ENCODE data around the gene AIPL1.

The AIPL1 gene

DNA sequence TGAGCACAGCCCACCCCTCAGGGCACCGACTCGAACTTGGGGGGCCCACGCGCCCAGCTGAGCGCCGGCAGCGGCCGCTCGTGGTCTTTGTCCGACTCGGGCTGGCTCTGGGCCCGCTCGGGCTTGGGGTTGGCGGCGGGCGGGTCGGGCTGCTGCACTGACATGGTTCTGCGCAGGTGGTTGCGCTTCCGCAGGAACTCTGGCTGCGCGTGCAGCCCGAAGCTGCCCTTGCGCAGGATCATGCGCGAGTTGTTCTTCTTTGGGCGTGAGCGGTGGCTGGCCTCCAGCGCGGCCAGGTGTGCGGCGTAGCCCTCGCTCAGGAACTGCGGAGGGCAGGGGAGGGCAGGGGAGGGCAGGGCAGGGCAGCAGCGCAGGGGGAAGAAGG lies 20.4 kb upstream of the AIPL1 start:
- H3K9me3 ChIP-seq (ENCODE audit: control insufficient read depth, low read length): no peaks in the 10 kb centered on the region
- peaks cover 17% of the 10 kb centered on the region for H3K27me3 ChIP-seq (replicated peaks; ENCODE audit: control insufficient read depth, insufficient read depth, low read length)
- no peak overlapping the region for H3K9ac ChIP-seq (ENCODE audit: low read length)
- peak; percentile 15 for DNase-seq (ENCODE audit: low read depth)
- no peak overlapping the region for H3K4me3 ChIP-seq (ENCODE audit: low read length)
- H3K36me3 ChIP-seq (ENCODE audit: control insufficient read depth, insufficient read depth, low read length, severe bottlenecking): no peaks in the 10 kb centered on the region
- peaks cover 11% of the 10 kb centered on the region for H3K4me1 ChIP-seq (ENCODE audit: control insufficient read depth, insufficient read depth, low read length)

DNA sequence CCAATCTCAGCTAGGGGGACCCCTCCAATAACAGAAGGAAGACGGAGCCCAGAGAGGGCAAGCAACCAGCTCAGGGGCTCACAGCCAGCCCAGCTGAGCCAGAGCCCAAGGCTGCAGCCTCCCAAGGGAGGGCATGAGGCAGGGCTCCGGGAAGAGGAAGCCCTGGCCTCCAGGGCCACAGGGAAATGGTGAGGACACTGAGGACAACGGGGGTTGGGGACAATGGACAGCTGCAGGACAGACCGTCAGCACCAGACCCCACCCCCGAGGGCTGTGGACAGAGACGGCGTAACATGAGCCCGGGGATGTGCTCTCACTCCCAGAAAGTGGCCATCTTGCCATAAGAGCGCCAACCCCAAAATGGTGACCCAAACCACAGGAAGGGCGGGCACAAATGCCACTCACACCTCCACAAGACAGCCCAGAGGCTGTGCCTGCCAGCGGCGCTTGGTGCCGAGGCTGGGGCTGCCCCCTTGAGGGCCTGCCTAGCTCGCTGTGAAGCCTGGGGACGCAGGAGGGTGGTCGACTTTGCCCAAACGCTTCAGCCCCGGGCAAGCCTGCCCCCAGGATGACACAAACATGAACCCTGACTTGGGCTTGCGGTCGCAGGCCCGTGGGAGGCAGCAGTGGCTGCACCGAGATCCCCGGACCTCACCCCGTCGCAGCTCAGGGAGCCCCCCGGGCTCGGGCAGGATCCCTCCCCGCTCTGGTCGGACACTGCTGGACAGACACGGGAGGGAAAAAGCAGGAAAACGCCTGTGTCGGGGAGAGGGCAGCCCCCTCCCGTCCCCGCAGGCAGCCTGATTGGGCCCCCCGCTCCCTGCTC lies 19.8 kb upstream of the AIPL1 start:
- H3K4me3 ChIP-seq (ENCODE audit: low read length): no peak overlapping the region
- no peak for DNase-seq (ENCODE audit: low read depth)
- H3K9me3 ChIP-seq (ENCODE audit: control insufficient read depth, low read length): no peaks in the 10 kb centered on the region
- H3K9ac ChIP-seq (ENCODE audit: low read length): no peak overlapping the region
- H3K36me3 ChIP-seq (ENCODE audit: control insufficient read depth, insufficient read depth, low read length, severe bottlenecking): no peaks in the 10 kb centered on the region
- peaks cover 11% of the 10 kb centered on the region for H3K4me1 ChIP-seq (ENCODE audit: control insufficient read depth, insufficient read depth, low read length)
- peaks cover 17% of the 10 kb centered on the region for H3K27me3 ChIP-seq (replicated peaks; ENCODE audit: control insufficient read depth, insufficient read depth, low read length)

- H3K9ac ChIP-seq (ENCODE audit: low read length): no peak overlapping the region
- H3K27me3 ChIP-seq (replicated peaks; ENCODE audit: control insufficient read depth, insufficient read depth, low read length): peaks cover 17% of the 10 kb centered on the region
- no peak overlapping the region for H3K4me3 ChIP-seq (ENCODE audit: low read length)
- H3K4me1 ChIP-seq (ENCODE audit: control insufficient read depth, insufficient read depth, low read length): peaks cover 11% of the 10 kb centered on the region
- H3K9me3 ChIP-seq (ENCODE audit: control insufficient read depth, low read length): no peaks in the 10 kb centered on the region
- DNase-seq (ENCODE audit: low read depth): no peak
- no peaks in the 10 kb centered on the region for H3K36me3 ChIP-seq (ENCODE audit: control insufficient read depth, insufficient read depth, low read length, severe bottlenecking)
Measured at GRCh38 chr17:6453279-6454024, 18.5 kb upstream of the AIPL1 start.

- Histone ChIP-seq H3K9me3 (ENCODE audit: control insufficient read depth, low read length) (no peaks in the 10 kb centered on the region), H3K9ac (ENCODE audit: low read length) (no peak overlapping the region), H3K4me1 (ENCODE audit: control insufficient read depth, insufficient read depth, low read length) (peaks cover 11% of the 10 kb centered on the region), H3K36me3 (ENCODE audit: control insufficient read depth, insufficient read depth, low read length, severe bottlenecking) (no peaks in the 10 kb centered on the region), H3K27me3 (replicated peaks; ENCODE audit: control insufficient read depth, insufficient read depth, low read length) (peaks cover 17% of the 10 kb centered on the region), H3K4me3 (ENCODE audit: low read length) (no peak overlapping the region)
- DNase-seq (ENCODE audit: low read depth): no peak
Measured at GRCh38 chr17:6452471-6453266, 17.7 kb upstream of the AIPL1 start.

DNA sequence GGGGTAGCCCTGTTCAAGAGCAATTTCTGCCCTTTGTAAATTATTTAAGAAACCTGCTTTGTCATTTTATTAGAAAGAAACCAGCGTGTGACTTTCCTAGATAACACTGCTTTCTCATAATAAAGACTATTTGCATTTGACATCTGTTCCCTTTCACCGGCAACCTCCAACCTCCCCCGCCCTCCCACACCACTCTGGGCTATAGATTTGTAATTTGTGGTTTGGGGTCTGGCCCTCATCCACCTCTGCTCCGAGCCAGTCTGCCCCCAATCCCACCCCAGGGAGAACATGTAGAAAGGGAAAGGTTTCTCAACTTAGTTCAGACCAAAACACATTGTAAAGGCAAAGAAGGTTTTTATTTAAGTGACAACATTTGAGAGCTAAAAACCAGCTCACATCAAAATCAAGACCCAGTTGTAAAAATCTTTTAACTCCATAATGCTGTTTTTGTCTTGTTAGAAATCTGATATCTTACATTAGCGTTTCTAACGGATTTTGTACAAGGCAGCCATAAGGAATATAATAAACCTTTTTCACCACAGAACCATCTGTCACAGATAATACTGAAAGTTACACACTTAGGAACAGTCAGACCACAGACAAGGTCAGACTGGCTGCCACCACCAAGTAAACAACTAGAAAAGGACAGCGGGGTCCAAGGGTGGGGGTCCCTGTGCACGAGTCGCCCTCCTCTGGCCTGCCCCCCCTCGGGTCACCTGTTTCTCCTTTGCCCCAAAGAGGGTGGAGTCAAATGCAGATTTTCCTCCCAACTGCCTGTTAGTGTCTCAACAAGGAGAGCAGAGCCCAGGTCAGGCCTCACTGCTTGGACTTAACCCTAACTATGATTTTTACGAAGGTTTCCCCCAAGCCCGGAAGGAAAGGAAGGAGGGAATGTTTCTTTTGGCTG lies 16.3 kb upstream of the AIPL1 start:
- H3K4me1 ChIP-seq (ENCODE audit: control insufficient read depth, insufficient read depth, low read length): peaks cover 4% of the 10 kb centered on the region
- no peaks in the 10 kb centered on the region for H3K36me3 ChIP-seq (ENCODE audit: control insufficient read depth, insufficient read depth, low read length, severe bottlenecking)
- no peak overlapping the region for H3K4me3 ChIP-seq (ENCODE audit: low read length)
- H3K9me3 ChIP-seq (ENCODE audit: control insufficient read depth, low read length): no peaks in the 10 kb centered on the region
- H3K9ac ChIP-seq (ENCODE audit: low read length): no peak overlapping the region
- DNase-seq (ENCODE audit: low read depth): no peak
- H3K27me3 ChIP-seq (replicated peaks; ENCODE audit: control insufficient read depth, insufficient read depth, low read length): peaks cover 12% of the 10 kb centered on the region

DNA sequence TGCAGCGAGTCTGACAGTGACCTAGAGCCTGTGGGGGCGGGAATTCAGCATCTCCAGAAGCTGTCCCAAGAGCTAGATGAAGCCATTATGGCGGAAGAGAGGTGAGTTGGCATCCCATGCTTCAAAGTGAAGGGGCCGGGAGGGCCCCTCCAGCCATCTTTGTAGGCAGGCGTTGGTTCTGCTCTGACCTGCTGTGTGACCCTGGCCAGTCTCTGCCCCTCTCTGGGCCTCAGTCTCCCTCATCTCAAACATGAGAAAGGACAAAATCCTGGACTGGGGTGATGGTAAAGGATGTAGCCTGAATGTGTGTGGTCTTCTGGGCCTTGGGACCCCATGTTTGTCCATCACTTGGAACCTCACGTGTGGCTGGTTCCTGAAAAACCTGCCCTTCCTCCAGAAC lies 14.4 kb upstream of the AIPL1 start:
- no peak overlapping the region for H3K4me3 ChIP-seq (ENCODE audit: low read length)
- H3K27me3 ChIP-seq (replicated peaks; ENCODE audit: control insufficient read depth, insufficient read depth, low read length): peaks cover under 1% of the 10 kb centered on the region
- H3K36me3 ChIP-seq (ENCODE audit: control insufficient read depth, insufficient read depth, low read length, severe bottlenecking): no peaks in the 10 kb centered on the region
- H3K9ac ChIP-seq (ENCODE audit: low read length): no peak overlapping the region
- no peak for DNase-seq (ENCODE audit: low read depth)
- no peaks in the 10 kb centered on the region for H3K4me1 ChIP-seq (ENCODE audit: control insufficient read depth, insufficient read depth, low read length)
- no peaks in the 10 kb centered on the region for H3K9me3 ChIP-seq (ENCODE audit: control insufficient read depth, low read length)

DNA sequence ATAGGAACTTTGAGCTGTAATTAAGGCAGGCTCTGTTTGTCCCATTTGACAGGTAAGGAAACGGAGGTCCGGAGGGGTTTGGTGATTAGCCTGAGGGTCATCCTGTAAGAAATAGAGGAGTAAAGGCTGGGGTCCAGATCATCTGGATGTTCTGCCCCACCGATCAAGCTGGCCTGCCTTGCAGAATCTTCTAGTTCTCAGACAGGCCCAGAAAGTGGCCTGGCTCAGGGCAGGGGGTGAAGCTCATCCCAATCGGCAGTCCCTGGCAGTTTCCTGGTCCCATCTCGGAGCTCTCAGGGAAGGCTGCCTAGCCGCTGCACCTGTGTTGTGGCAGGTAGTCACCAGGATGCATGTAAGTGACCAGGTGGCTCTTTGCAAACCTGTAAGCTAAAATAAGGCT lies 13.6 kb upstream of the AIPL1 start:
- no peak overlapping the region for H3K4me3 ChIP-seq (ENCODE audit: low read length)
- no peaks in the 10 kb centered on the region for H3K36me3 ChIP-seq (ENCODE audit: control insufficient read depth, insufficient read depth, low read length, severe bottlenecking)
- no peak for DNase-seq (ENCODE audit: low read depth)
- no peaks in the 10 kb centered on the region for H3K9me3 ChIP-seq (ENCODE audit: control insufficient read depth, low read length)
- H3K9ac ChIP-seq (ENCODE audit: low read length): no peak overlapping the region
- peaks cover 3% of the 10 kb centered on the region for H3K4me1 ChIP-seq (ENCODE audit: control insufficient read depth, insufficient read depth, low read length)
- no peaks in the 10 kb centered on the region for H3K27me3 ChIP-seq (replicated peaks; ENCODE audit: control insufficient read depth, insufficient read depth, low read length)

DNA sequence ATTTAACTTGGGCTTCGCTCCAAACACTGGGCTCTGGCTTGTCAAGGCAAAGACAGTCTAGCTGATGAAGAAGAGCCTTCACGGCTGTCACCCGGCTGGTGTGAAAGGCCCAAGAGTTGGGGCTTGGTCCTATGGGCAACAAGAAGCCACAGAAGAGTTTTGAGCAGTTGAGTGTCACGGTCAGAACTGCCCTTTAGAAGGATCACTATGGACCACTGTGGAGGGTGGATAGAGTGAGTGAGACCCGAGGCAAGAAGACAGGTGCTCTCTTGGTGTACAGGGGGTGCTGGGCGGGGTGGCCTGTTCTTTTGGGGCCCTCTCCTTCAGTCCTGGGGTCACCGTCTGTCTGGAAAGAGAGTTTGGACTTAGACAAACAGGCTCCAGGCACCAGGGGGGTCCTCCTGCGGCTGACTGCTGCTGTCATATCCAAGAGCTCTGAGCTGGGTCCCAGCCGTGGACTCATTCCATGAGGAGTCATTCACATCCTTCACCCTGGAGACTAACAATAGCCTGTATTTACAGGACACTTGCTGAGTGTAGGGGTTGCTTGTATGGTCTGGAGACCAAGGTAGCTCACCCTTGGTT lies 11.7 kb upstream of the AIPL1 start:
- no peaks in the 10 kb centered on the region for H3K27me3 ChIP-seq (replicated peaks; ENCODE audit: control insufficient read depth, insufficient read depth, low read length)
- no peak overlapping the region for H3K9ac ChIP-seq (ENCODE audit: low read length)
- no peaks in the 10 kb centered on the region for H3K36me3 ChIP-seq (ENCODE audit: control insufficient read depth, insufficient read depth, low read length, severe bottlenecking)
- DNase-seq (ENCODE audit: low read depth): no peak
- no peak overlapping the region for H3K4me3 ChIP-seq (ENCODE audit: low read length)
- H3K4me1 ChIP-seq (ENCODE audit: control insufficient read depth, insufficient read depth, low read length): peaks cover 6% of the 10 kb centered on the region
- H3K9me3 ChIP-seq (ENCODE audit: control insufficient read depth, low read length): no peaks in the 10 kb centered on the region

- no peaks in the 10 kb centered on the region for H3K9me3 ChIP-seq (ENCODE audit: control insufficient read depth, low read length)
- H3K27me3 ChIP-seq (replicated peaks; ENCODE audit: control insufficient read depth, insufficient read depth, low read length): no peaks in the 10 kb centered on the region
- no peaks in the 10 kb centered on the region for H3K36me3 ChIP-seq (ENCODE audit: control insufficient read depth, insufficient read depth, low read length, severe bottlenecking)
- peak overlapping the region; percentile 49 for H3K9ac ChIP-seq (ENCODE audit: low read length)
- H3K4me1 ChIP-seq (ENCODE audit: control insufficient read depth, insufficient read depth, low read length): peaks cover 6% of the 10 kb centered on the region
- DNase-seq (ENCODE audit: low read depth): no peak
- peak overlapping the region; percentile 87 for H3K4me3 ChIP-seq (ENCODE audit: low read length)
Measured at GRCh38 chr17:6444571-6445335, 9.8 kb upstream of the AIPL1 start.
